ENCODE data around the gene IGF2BP1.
"Not testable (repeated sequence)": the region's sequence is repeated elsewhere in the genome, so short reads cannot be mapped to it uniquely, and the experiment has no call there.

IGF2BP1 gene

GRCh38 chr17:49063652-49064051 is 66.5 kb downstream of the IGF2BP1 start:
- DNase-seq, result no peak

- DNase-seq, result no peak
Observed at GRCh38 chr17:49067163-49067562, 70.0 kb downstream of the IGF2BP1 start.

- no peak for DNase-seq
Observed at GRCh38 chr17:49069585-49070273, 72.5 kb downstream of the IGF2BP1 start.

GRCh38 chr17:49071106-49071505 is 73.9 kb downstream of the IGF2BP1 start:
- DNase-seq, result no peak

GRCh38 chr17:49074851-49075540 is 77.8 kb downstream of the IGF2BP1 start:
- no peak for DNase-seq

GRCh38 chr17:49076573-49077384 is 79.6 kb downstream of the IGF2BP1 start:
- DNase-seq, result no peak

GRCh38 chr17:49078248-49078647 is 81.1 kb downstream of the IGF2BP1 start:
- DNase-seq, result no peak

GRCh38 chr17:49079840-49080663 is 82.9 kb downstream of the IGF2BP1 start:
- DNase-seq, result no peak

GRCh38 chr17:49082231-49082630 is 85.0 kb downstream of the IGF2BP1 start:
- DNase-seq, result no peak

GRCh38 chr17:49085046-49085445 is 87.9 kb downstream of the IGF2BP1 start:
- DNase-seq, result not testable (repeated sequence)

- no peak for DNase-seq
Observed at GRCh38 chr17:49085565-49086315, 88.6 kb downstream of the IGF2BP1 start.

GRCh38 chr17:49086316-49086605 is 89.1 kb downstream of the IGF2BP1 start:
- DNase-seq, result no peak

- DNase-seq, result no peak
Observed at GRCh38 chr17:49086649-49087048, 89.5 kb downstream of the IGF2BP1 start.

- no peak for DNase-seq
Observed at GRCh38 chr17:49089094-49089493, 91.9 kb downstream of the IGF2BP1 start.

GRCh38 chr17:49090878-49091594 is 93.9 kb downstream of the IGF2BP1 start:
- no peak for DNase-seq

GRCh38 chr17:49093131-49093530 is 95.9 kb downstream of the IGF2BP1 start:
- DNase-seq, result no peak

- no peak for DNase-seq
Observed at GRCh38 chr17:49100601-49101000, 103.4 kb downstream of the IGF2BP1 start.

GRCh38 chr17:49101054-49101534 is 103.9 kb downstream of the IGF2BP1 start:
- DNase-seq, result no peak

- DNase-seq, result not testable (repeated sequence)
Observed at GRCh38 chr17:49103360-49103759, 106.2 kb downstream of the IGF2BP1 start.

- no peak for DNase-seq
Observed at GRCh38 chr17:49104511-49105074, 107.4 kb downstream of the IGF2BP1 start.
